H9 (cell line): ENCODE results near the gene CDC14A. TPM values are rescaled to one million over a fixed set of nuclear protein-coding genes. Genes with fewer than 3 reads are reported as not detected.

Experiments used
- DNase-seq: peaks from one replicate; pipeline ENCODE4 v3.0.0-alpha.2; 2017
- H2AFZ ChIP-seq: one replicate; pipeline ENCODE4 v1.6.1; 2013; ENCODE audit warnings: mild to moderate bottlenecking, low read length, control low read depth, moderate library complexity
- H2AK5ac ChIP-seq: 2 replicates; pipeline ENCODE4 v1.6.1; 2013; ENCODE audit warnings: low read length, control low read depth, mixed read lengths; ENCODE audit not compliant: insufficient read length
- H2BK120ac ChIP-seq: one replicate; pipeline ENCODE4 v1.6.1; 2013; ENCODE audit warnings: low read depth, mild to moderate bottlenecking, low read length, control low read depth, inconsistent platforms; ENCODE audit not compliant: poor library complexity, severe bottlenecking
- H2BK12ac ChIP-seq: 2 replicates; pipeline ENCODE4 v1.6.1; 2013; ENCODE audit warnings: low read length, control low read depth, mixed read lengths, low read depth; ENCODE audit not compliant: insufficient read length
- H2BK15ac ChIP-seq: 2 replicates; pipeline ENCODE4 v1.6.1; 2013; ENCODE audit warnings: low read depth, low read length, control low read depth
- H2BK20ac ChIP-seq: one replicate; pipeline ENCODE4 v1.6.1; 2013; ENCODE audit warnings: low read depth, mild to moderate bottlenecking, low read length, control low read depth, inconsistent platforms; ENCODE audit not compliant: poor library complexity, severe bottlenecking
- H2BK5ac ChIP-seq: 2 replicates; pipeline ENCODE4 v1.6.1; 2013; ENCODE audit warnings: low read length, control low read depth, mixed read lengths; ENCODE audit not compliant: insufficient read length
- H3K14ac ChIP-seq: 2 replicates; pipeline ENCODE4 v1.6.1; 2013; ENCODE audit warnings: low read length, control low read depth; ENCODE audit not compliant: insufficient read depth
- H3K18ac ChIP-seq: 2 replicates; pipeline ENCODE4 v1.6.1; 2013; ENCODE audit warnings: low read depth, mild to moderate bottlenecking, mixed read lengths, low read length, control low read depth; ENCODE audit not compliant: insufficient read length
- H3K23ac ChIP-seq: 2 replicates; pipeline ENCODE4 v1.6.1; 2013; ENCODE audit warnings: low read length, control low read depth, mixed read lengths, low read depth; ENCODE audit not compliant: insufficient read length
- H3K23me2 ChIP-seq: 2 replicates; pipeline ENCODE4 v1.6.1; 2013; ENCODE audit warnings: low read depth, mild to moderate bottlenecking, mixed read lengths, low read length, control low read depth; ENCODE audit not compliant: insufficient read length, poor library complexity, severe bottlenecking
- H3K27ac ChIP-seq: 2 replicates; pipeline ENCODE4 v1.5.1; 2013; ENCODE audit warnings: low read length, control low read depth, mixed read lengths, low read depth; ENCODE audit not compliant: insufficient read length
- H3K27me3 ChIP-seq: 2 replicates; pipeline ENCODE4 v1.6.1; 2013; ENCODE audit warnings: low read length, control low read depth, inconsistent platforms; ENCODE audit not compliant: insufficient read depth
- H3K4ac ChIP-seq: 2 replicates; pipeline ENCODE4 v1.6.1; 2013; ENCODE audit warnings: low read depth, mild to moderate bottlenecking, control low read depth, inconsistent platforms, low read length, moderate library complexity
- H3K4me1 ChIP-seq: 2 replicates; pipeline ENCODE4 v1.6.1; 2013; ENCODE audit warnings: low read length, control low read depth, inconsistent platforms; ENCODE audit not compliant: insufficient read depth
- H3K4me2 ChIP-seq: 2 replicates; pipeline ENCODE4 v1.6.1; 2013; ENCODE audit warnings: low read length, control low read depth, mixed read lengths; ENCODE audit not compliant: insufficient read length, insufficient read depth
- H3K56ac ChIP-seq: 2 replicates; pipeline ENCODE4 v1.6.1; 2013; ENCODE audit warnings: low read depth, mild to moderate bottlenecking, mixed read lengths, low read length, control low read depth; ENCODE audit not compliant: insufficient read length
- H3K79me1 ChIP-seq: 2 replicates; pipeline ENCODE4 v1.6.1; 2013; ENCODE audit warnings: low read depth, mild to moderate bottlenecking, moderate library complexity, low read length, control low read depth, inconsistent platforms; ENCODE audit not compliant: insufficient read depth, poor library complexity, severe bottlenecking
- H3K79me2 ChIP-seq: 2 replicates; pipeline ENCODE4 v1.6.1; 2013; ENCODE audit warnings: low read length, control low read depth, inconsistent platforms; ENCODE audit not compliant: insufficient read depth
- H3K9ac ChIP-seq: 2 replicates; pipeline ENCODE4 v1.6.1; 2013; ENCODE audit warnings: low read length, control low read depth, mixed read lengths; ENCODE audit not compliant: insufficient read length; ENCODE audit errors: extremely low read depth
- H3K9me3 ChIP-seq: one replicate; pipeline ENCODE4 v1.6.1; 2013; ENCODE audit warnings: low read depth, low read length, inconsistent platforms; ENCODE audit not compliant: control insufficient read depth
- H3T11ph ChIP-seq: one replicate; pipeline ENCODE4 v1.6.1; 2013; ENCODE audit warnings: mild to moderate bottlenecking, low read length, control low read depth, inconsistent platforms
- H4K20me1 ChIP-seq: one replicate; pipeline ENCODE4 v1.6.1; 2013; ENCODE audit not compliant: control insufficient read depth, insufficient read length, insufficient read depth
- H4K5ac ChIP-seq: 2 replicates; pipeline ENCODE4 v1.6.1; 2013; ENCODE audit warnings: low read depth, mild to moderate bottlenecking, mixed read lengths, low read length, control low read depth; ENCODE audit not compliant: insufficient read length
- H4K8ac ChIP-seq: replicated peaks from 2 replicates; pipeline ENCODE4 v1.6.1; 2013; ENCODE audit warnings: low read length, control low read depth, mixed read lengths, low read depth; ENCODE audit not compliant: insufficient read length
- H4K91ac ChIP-seq: 2 replicates; pipeline ENCODE4 v1.6.1; 2013; ENCODE audit warnings: low read depth, mild to moderate bottlenecking, moderate library complexity, mixed read lengths, low read length, control low read depth; ENCODE audit not compliant: insufficient read length
- H3K27ac Mint-ChIP-seq, 3 experiments: 2 replicates in 2 of 3; 3 replicates in 1 of 3; pipeline ENCODE4 v1.8.0; 2020 to 2021; ENCODE audit warnings: mixed read lengths in 3 of 3, mild to moderate bottlenecking in 1 of 3, moderate library complexity in 1 of 3
- H3K27me3 Mint-ChIP-seq: 2 replicates; pipeline ENCODE4 v1.8.0; 2021; ENCODE audit warnings: low read depth, mild to moderate bottlenecking, moderate library complexity, mixed read lengths
- H3K36me3 Mint-ChIP-seq, 3 experiments: 2 replicates in 2 of 3; 3 replicates in 1 of 3; pipeline ENCODE4 v1.8.0; 2020 to 2021; ENCODE audit warnings: low read depth in 3 of 3, mixed read lengths in 3 of 3; ENCODE audit not compliant: insufficient read depth in 1 of 3
- H3K4me1 Mint-ChIP-seq, 2 experiments: 2 replicates each; pipeline ENCODE4 v1.8.0; 2020; ENCODE audit warnings: mixed read lengths in 2 of 2
- H3K4me3 Mint-ChIP-seq, 2 experiments: 2 replicates in 1 of 2; 3 replicates in 1 of 2; pipeline ENCODE4 v1.8.0; 2020 to 2021; ENCODE audit warnings: mild to moderate bottlenecking in 2 of 2, mixed read lengths in 2 of 2, moderate library complexity in 1 of 2
- H3K9me3 Mint-ChIP-seq, 2 experiments: 2 replicates in 1 of 2; 3 replicates in 1 of 2; pipeline ENCODE4 v1.8.0; 2020; ENCODE audit warnings: mild to moderate bottlenecking in 2 of 2, mixed read lengths in 2 of 2, moderate library complexity in 1 of 2
- CTCF ChIP-seq: fragments of 200-600 bp; sonication (generic); conservative IDR thresholded peaks from 3 replicates; pipeline ENCODE4 v1.8.0; 2021; ENCODE audit warnings: antibody characterized with exemption, mild to moderate bottlenecking
- WGBS: extraction: QIAGEN DNeasy Blood & Tissue Kit; methylation state at CpG from one replicate; pipeline ENCODE4 v1.1.7; 2013; ENCODE audit warnings: missing lambda C conversion rate, low lambda C conversion rate, mixed read lengths; ENCODE audit not compliant: insufficient read length; ENCODE audit errors: extremely low coverage; 5-methylcytosine and 5-hydroxymethylcytosine counted together
- total RNA-seq: library from RNA; stranded (reverse); gene quantifications from 2 replicates; pipeline ENCODE4 v1.2.1, GENCODE V29; 2021

Gene CDC14A
- total RNA-seq, 1 experiment from 2014 or later: 8.9 TPM

DNA sequence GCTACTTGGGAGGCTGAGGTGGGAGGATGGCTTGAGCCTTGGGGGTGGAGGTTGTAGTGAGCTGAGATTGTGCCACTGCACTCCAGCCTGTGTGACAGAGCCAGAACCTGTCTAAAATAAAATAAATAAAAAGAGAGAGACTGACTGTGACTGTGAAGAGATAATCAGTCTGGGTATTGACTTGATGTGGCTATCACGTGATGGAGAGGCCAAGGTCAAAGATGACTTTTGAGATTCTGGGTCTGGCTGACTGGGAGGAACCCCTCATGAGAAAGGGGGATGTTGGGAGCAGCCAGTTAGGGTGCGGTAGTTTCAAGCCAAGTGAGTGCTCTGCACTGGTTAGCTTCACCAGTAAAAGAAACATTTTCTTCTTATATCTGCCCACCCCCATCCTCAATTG is 66.8 kb downstream of the CDC14A start:
- no peaks in the 10 kb centered on the region for H3K9me3 Mint-ChIP-seq
- no peak overlapping the region for H2BK20ac ChIP-seq
- H3K9me3 ChIP-seq: no peaks in the 10 kb centered on the region
- no peak overlapping the region for H3K18ac ChIP-seq
- H2BK15ac ChIP-seq: no peak overlapping the region
- H3K27ac Mint-ChIP-seq: no peak overlapping the region; a peak in 1 of 7 replicates
- no peak overlapping the region for H3K4me3 Mint-ChIP-seq
- no peak overlapping the region for H2BK120ac ChIP-seq
- no CpG with 5 or more reads among the region's 2 CpGs for WGBS
- H2BK12ac ChIP-seq: no peak overlapping the region
- peaks cover 0 to 2% (median 2%) of the 10 kb centered on the region in 3 experiments; a peak in 3 of 7 replicates for H3K36me3 Mint-ChIP-seq
- TF ChIP-seq CTCF: no peak
- H2AK5ac ChIP-seq: no peak overlapping the region
- DNase-seq: no peak
- no peaks in the 10 kb centered on the region for H4K20me1 ChIP-seq
- no peak overlapping the region for H3T11ph ChIP-seq
- no peak overlapping the region for H4K8ac ChIP-seq
- no peaks in the 10 kb centered on the region for H3K27me3 ChIP-seq
- H3K23me2 ChIP-seq: no peaks in the 10 kb centered on the region
- H3K4me2 ChIP-seq: no peak overlapping the region
- H3K56ac ChIP-seq: no peak overlapping the region
- no peak overlapping the region for H3K4ac ChIP-seq
- no peaks in the 10 kb centered on the region for H3K79me1 ChIP-seq
- H3K79me2 ChIP-seq: no peaks in the 10 kb centered on the region; the same call in 1 of the 2 replicates
- H3K23ac ChIP-seq: no peak overlapping the region
- H2BK5ac ChIP-seq: no peak overlapping the region
- H3K27me3 Mint-ChIP-seq: no peaks in the 10 kb centered on the region
- H2AFZ ChIP-seq: no peak overlapping the region
- H3K14ac ChIP-seq: no peak overlapping the region
- peaks cover 10% of the 10 kb centered on the region; the same call in 1 of the 2 replicates for H3K4me1 ChIP-seq
- H4K5ac ChIP-seq: no peak overlapping the region
- peaks cover 27% of the 10 kb centered on the region in 2 experiments for H3K4me1 Mint-ChIP-seq
- H3K9ac ChIP-seq: no peak overlapping the region
- no peak overlapping the region for H4K91ac ChIP-seq
- H3K27ac ChIP-seq: no peak overlapping the region
